HG02885 (cell line): ENCODE measurements around the gene TSPAN32.
"Not testable (repeated sequence)": the region's sequence is repeated elsewhere in the genome, so short reads cannot be mapped to it uniquely, and the experiment has no call there.

Source experiments
- ATAC-seq: cut with Tn5 transposase; IDR thresholded peaks from one replicate; pipeline ENCODE4 v1.9.1; 2021; ENCODE audit warnings: mild to moderate bottlenecking; ENCODE audit not compliant: unreplicated experiment, poor library complexity

Gene TSPAN32

GRCh38 chr11:2330696-2331095 is 28.9 kb downstream of the TSPAN32 start:
- no peak for ATAC-seq

GRCh38 chr11:2331404-2331803 is 29.6 kb downstream of the TSPAN32 start:
- no peak for ATAC-seq

DNA sequence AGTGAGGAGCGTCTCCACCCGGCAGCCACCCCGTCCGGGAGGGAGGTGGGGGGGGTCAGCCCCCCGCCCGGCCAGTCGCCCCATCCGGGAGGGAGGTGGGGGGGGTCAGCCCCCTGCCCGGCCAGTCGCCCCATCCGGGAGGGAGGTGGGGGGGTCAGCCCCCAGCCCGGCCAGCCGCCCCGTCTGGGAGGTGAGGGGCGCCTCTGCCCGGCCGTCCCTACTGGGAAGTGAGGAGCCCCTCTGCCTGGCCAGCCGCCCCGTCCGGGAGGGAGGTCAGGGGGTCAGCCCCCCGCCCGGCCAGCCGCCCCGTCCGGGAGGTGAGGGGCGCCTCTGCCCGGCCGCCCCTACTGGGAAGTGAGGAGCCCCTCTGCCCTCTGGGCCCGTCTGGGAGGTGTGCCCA is 30.8 kb downstream of the TSPAN32 start:
- ATAC-seq = not testable (repeated sequence)

- not testable (repeated sequence) for ATAC-seq
These were observed 31.8 kb downstream of the TSPAN32 start for GRCh38 chr11:2333486-2334205.

GRCh38 chr11:2335286-2335685 is 33.5 kb downstream of the TSPAN32 start:
- ATAC-seq = not testable (repeated sequence)

- not testable (repeated sequence) for ATAC-seq
These were observed 36.9 kb downstream of the TSPAN32 start for GRCh38 chr11:2338760-2339159.

- no peak for ATAC-seq
These were observed 40.7 kb downstream of the TSPAN32 start for GRCh38 chr11:2342557-2342956.

DNA sequence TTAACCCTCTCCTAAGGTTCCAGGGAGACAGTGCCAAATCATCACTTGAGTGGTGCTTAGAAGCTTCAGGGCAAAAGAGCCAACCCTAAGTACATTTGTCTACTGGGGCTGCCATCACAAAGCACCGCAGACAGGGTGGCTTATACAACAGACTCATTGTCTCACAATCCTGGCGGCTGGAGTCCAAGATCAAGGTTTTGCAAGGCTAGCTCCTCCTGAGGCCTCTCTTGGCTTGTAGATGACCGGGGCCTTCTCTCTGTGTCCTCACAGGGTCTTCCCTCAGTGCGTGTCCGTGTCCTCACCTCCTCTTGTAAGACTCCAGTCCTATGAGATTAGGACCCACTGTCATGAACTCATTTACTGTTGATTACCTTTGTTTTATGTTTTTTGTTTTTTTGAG is 41.2 kb downstream of the TSPAN32 start:
- no peak for ATAC-seq

- ATAC-seq = no peak
These were observed 41.7 kb downstream of the TSPAN32 start for GRCh38 chr11:2343502-2343901.

GRCh38 chr11:2345050-2345449 is 43.2 kb downstream of the TSPAN32 start:
- ATAC-seq = no peak

DNA sequence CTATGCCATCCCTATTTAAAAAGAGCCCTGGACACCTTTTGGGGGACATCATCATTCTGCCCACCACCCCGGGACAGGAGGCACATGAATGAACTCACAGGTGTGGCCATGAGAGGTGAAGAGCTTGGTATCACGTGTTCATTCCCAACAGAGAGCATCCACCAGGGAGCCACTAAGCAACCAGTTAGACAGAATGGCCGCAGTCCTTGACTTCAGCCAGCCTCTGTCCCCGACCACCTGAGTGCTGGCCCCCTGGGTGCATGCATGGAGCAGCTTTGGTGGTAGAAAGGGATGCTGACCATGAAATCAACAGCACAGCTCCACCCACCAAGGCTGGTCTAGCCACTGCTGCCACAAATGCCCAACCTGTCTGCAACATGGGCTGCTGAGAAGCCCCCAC is 44.2 kb downstream of the TSPAN32 start:
- ATAC-seq = no peak

- no peak for ATAC-seq
These were observed 44.9 kb downstream of the TSPAN32 start for GRCh38 chr11:2346586-2347307.

- no peak for ATAC-seq
These were observed 45.6 kb downstream of the TSPAN32 start for GRCh38 chr11:2347308-2347830.

- no peak for ATAC-seq
These were observed 47.2 kb downstream of the TSPAN32 start for GRCh38 chr11:2348986-2349385.

DNA sequence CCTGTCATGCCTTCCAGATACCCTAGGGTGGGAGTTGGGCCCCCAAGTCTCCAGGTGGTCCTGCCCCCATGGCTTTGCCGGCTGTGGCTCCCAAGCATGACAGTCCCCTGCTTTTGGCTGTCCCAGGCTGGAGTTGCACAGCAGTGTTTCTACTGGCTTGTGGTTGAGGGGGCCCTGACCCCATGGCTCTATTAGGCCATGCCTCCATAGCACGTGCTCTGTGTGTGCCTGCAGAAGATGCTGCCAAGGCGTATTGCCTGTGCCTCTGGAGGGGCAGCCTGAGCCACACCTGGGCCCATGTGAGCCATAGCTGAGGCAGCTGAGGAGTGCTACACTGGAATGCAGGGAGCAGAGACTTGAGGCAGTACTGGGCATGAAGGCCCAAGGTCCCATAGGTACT is 49.9 kb downstream of the TSPAN32 start:
- no peak for ATAC-seq

DNA sequence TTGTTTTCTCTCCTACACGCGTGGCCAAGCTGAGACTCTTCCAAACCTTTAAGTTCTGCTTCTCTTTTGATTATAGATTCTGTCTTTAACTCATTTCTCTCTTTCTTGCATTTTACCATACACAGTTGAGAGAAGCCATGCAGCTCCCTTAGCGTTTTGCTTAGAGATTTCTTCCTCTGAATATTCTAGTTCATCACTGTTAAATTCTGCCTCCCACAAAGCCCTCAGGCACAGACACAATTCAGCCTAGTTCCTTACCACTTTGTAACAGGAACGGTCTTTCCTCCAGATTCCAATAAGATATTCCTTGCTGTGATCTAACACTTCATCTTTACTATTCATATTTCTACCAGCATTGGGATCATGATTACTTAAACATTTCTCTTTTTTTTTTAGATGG is 50.6 kb downstream of the TSPAN32 start:
- no peak for ATAC-seq

- no peak for ATAC-seq
These were observed 53.3 kb downstream of the TSPAN32 start for GRCh38 chr11:2355000-2355644.

- ATAC-seq = no peak
These were observed 55.4 kb downstream of the TSPAN32 start for GRCh38 chr11:2357246-2357645.

- not testable (repeated sequence) for ATAC-seq
These were observed 55.8 kb downstream of the TSPAN32 start for GRCh38 chr11:2357651-2358050.

DNA sequence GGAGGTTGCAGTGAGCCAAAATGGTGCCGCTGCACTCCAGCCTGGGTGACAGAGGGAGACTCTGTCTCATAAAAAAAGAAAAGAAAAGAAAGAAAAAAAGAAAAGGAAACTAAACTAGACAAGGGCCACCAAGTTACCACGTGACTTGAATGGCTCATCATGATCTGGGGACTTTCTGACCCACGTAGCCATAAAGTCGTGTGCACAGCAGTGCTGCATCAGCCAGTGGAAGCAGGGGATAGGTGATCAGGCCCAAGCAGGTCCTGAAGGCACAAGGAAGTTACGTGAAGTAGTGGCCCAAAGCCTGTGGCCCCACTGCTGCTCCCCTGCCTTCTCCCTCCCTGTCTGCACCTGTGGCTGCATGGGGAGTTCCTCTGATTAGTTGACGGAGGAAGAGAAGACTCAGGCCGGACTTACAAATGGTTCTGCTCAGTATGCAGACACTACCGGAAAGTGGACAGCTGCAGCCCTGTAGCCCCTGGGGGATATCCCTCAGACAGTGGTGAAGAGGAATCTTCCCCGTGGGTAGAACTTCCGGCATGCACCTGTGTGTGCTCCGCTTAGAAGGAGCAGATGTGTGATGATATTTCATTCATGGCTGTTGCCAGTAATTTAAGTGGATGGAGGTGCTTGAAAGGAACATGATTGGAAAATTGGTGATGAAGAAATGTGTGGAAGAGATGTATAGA is 57.1 kb downstream of the TSPAN32 start:
- ATAC-seq = no peak

- no peak for ATAC-seq
These were observed 57.7 kb downstream of the TSPAN32 start for GRCh38 chr11:2359557-2359956.
